Keratinocyte (primary cell): ENCODE data around the gene CCND1. TPM values are rescaled to one million over a fixed set of nuclear protein-coding genes. Genes with fewer than 3 reads are reported as not detected.

Experiments used
- DNase-seq: peaks from one replicate; pipeline ENCODE4 v3.0.0-alpha.2; 2011; ENCODE audit warnings: low read depth, missing footprints, low spot score
- FAIRE-seq: peaks from 2 replicates; lab custom pipeline; 2011; peaks lifted over from hg19 to GRCh38; lab: Jason Lieb, UNC
- H2AFZ ChIP-seq: 2 replicates; pipeline ENCODE4 v1.6.0; 2012; ENCODE audit warnings: low read length, control low read depth, inconsistent platforms; ENCODE audit not compliant: control insufficient read depth
- H3K27ac ChIP-seq: 2 replicates; pipeline ENCODE4 v1.5.1; 2011; ENCODE audit warnings: low read length; ENCODE audit not compliant: control insufficient read depth, insufficient read depth
- H3K27me3 ChIP-seq: 3 replicates; pipeline ENCODE4 v1.6.0; 2011; ENCODE audit warnings: low read length; ENCODE audit not compliant: control insufficient read depth, insufficient read depth; ENCODE audit errors: extremely low read depth
- H3K36me3 ChIP-seq, 2 experiments: 2 replicates in 1 of 2; 3 replicates in 1 of 2; pipeline ENCODE4 v1.5.1; 2011; ENCODE audit warnings: low read length in 2 of 2, mild to moderate bottlenecking in 1 of 2; ENCODE audit not compliant: control insufficient read depth in 2 of 2, insufficient read depth in 2 of 2; ENCODE audit errors: extremely low read depth in 1 of 2
- H3K4me1 ChIP-seq: 3 replicates; pipeline ENCODE4 v1.5.1; 2011; ENCODE audit warnings: low read length; ENCODE audit not compliant: control insufficient read depth, insufficient read depth; ENCODE audit errors: extremely low read depth
- H3K4me2 ChIP-seq: 3 replicates; pipeline ENCODE4 v1.6.0; 2011; ENCODE audit warnings: low read depth, low read length; ENCODE audit not compliant: control insufficient read depth, insufficient read depth; ENCODE audit errors: extremely low read depth
- H3K4me3 ChIP-seq, 3 experiments: fragments of 200-600 bp in 1 of 3; sonication (generic) in 1 of 3; 2 replicates in 2 of 3; 3 replicates in 1 of 3; pipeline ENCODE4 v1.5.1; 2011 to 2016; ENCODE audit warnings: low read length in 3 of 3, mild to moderate bottlenecking in 3 of 3, control low read depth in 2 of 3, inconsistent platforms in 1 of 3, low read depth in 1 of 3, mixed read lengths in 1 of 3, mixed run types in 1 of 3, moderate library complexity in 1 of 3; ENCODE audit not compliant: control insufficient read depth in 2 of 3, insufficient read depth in 2 of 3; ENCODE audit errors: extremely low read depth in 1 of 3
- H3K79me2 ChIP-seq: 2 replicates; pipeline ENCODE4 v1.6.0; 2012; ENCODE audit warnings: low read length; ENCODE audit not compliant: control insufficient read depth, insufficient read depth
- H3K9ac ChIP-seq: 3 replicates; pipeline ENCODE4 v1.6.0; 2011; ENCODE audit warnings: low read length; ENCODE audit not compliant: control insufficient read depth, insufficient read depth; ENCODE audit errors: extremely low read depth
- H3K9me1 ChIP-seq: 3 replicates; pipeline ENCODE4 v1.6.0; 2011; ENCODE audit warnings: low read length; ENCODE audit not compliant: control insufficient read depth, insufficient read depth; ENCODE audit errors: extremely low read depth
- H3K9me3 ChIP-seq: 2 replicates; pipeline ENCODE4 v1.5.1; 2012; ENCODE audit warnings: low read depth, low read length; ENCODE audit not compliant: control insufficient read depth
- H4K20me1 ChIP-seq: 3 replicates; pipeline ENCODE4 v1.6.0; 2011; ENCODE audit warnings: low read length; ENCODE audit not compliant: control insufficient read depth, insufficient read depth; ENCODE audit errors: extremely low read depth
- CTCF ChIP-seq, 3 experiments: IDR thresholded peaks in 1 of 3; conservative IDR thresholded peaks in 1 of 3; optimal IDR thresholded peaks in 1 of 3; 2 replicates in 2 of 3; 3 replicates in 1 of 3; pipeline versions ENCODE3 to v1.5.1; 2011; ENCODE audit warnings: low read length in 3 of 3, mild to moderate bottlenecking in 3 of 3, moderate library complexity in 2 of 3, control low read depth in 1 of 3, inconsistent platforms in 1 of 3; ENCODE audit not compliant: insufficient read depth in 2 of 3; ENCODE audit errors: extremely low read depth in 1 of 3
- EZH2 ChIP-seq: IDR thresholded peaks from one replicate; pipeline ENCODE4 v1.6.1; 2012; ENCODE audit warnings: inconsistent platforms, mild to moderate bottlenecking, low read length, moderate library complexity
- dilution Hi-C: fragments of 300-500 bp; cut with MboI; formaldehyde crosslinking; loops from one replicate; pipeline ENCODE4 v1.7.0; 2020; ENCODE audit warnings: low sequenced_read_pairs; ENCODE audit not compliant: extremely low pct_ligation_motif_present
- polyA plus RNA-seq, 5 experiments: library from polyadenylated mRNA; depleted of rRNA in 3 of 5; stranded (reverse) in 3 of 5; stranded (forward) in 1 of 5; unstranded in 1 of 5; fragments of >200 nt; gene quantifications; 1 replicate in 1 of 5; 2 replicates in 3 of 5; 3 replicates in 1 of 5; pipeline versions ENCODE4 v1.2.1 to v1.2.3, GENCODE V29; 2011 to 2012; ENCODE audit warnings: missing spikeins in 2 of 5, low read depth in 1 of 5, low replicate concordance in 1 of 5

CCND1 gene
- polyA plus RNA-seq, 1 donor (not counting 4 experiments of a cell fraction or from before 2014, with no cell fraction given) = 124 TPM

DNA sequence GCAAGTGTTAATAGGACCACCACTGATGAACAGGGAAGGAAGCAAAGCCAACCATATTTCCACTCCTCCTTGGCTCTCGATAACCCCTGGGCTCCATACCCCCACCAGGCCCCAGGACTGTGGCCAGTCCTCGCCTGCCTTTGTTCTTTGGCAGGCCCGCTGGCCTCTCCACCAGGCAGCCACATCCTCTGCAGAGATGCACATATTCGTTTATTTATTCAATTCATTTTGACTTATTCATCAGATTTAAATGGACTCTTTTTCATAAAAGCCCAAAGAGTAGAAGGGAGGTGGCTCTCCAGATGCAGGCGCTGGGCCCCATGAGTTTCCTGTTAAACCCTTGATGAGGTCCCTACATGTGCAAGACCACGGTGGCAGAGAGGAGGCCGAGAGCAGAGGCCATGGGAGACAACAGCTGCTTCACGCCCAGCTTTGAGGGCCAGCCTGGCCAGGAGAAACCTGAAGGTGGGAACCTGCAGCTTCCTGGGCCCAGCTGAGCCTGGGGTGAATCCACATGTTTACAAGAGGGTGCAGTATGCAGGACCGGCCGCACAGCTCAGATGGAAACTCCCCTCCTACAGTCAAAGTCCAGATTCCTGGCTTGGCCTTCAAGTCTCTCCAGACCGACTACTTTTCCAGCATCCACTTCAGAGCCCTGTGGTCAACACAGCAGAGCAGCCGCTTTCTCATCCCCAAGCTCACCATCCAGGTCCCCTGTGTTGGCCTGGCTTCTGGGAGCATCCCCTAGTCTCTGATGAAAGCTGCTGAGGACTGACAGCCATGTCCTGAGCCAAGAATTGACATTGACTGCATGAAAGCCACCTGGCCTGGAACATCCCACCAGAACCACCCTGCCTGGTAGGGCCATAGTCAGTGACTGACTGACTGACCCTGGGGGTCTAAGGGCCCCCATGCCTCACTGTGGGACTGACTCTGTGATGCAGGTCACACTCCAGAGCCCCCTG, 39.7 kb upstream of the CCND1 start:
- Histone ChIP-seq H3K9ac (no peak overlapping the region), H3K36me3 (no peaks in the 10 kb centered on the region), H3K27ac (no peak overlapping the region), H4K20me1 (no peaks in the 10 kb centered on the region), H3K4me3 (no peak overlapping the region), H3K9me1 (no peaks in the 10 kb centered on the region), H3K4me2 (no peak overlapping the region), H2AFZ (no peak overlapping the region), H3K9me3 (no peaks in the 10 kb centered on the region), H3K27me3 (peaks cover 9% of the 10 kb centered on the region), H3K79me2 (no peaks in the 10 kb centered on the region), H3K4me1 (peaks cover 6% of the 10 kb centered on the region)
- DNase-seq (no peak), FAIRE-seq (no peak)
- dilution Hi-C loops = no loop called here
- no peak for TF ChIP-seq EZH2
- TF ChIP-seq CTCF (optimal IDR thresholded peaks at IDR 0.05 in 1 of 3, IDR thresholded peaks at IDR 0.05 in 1 of 3, conservative IDR thresholded peaks at IDR 0.05 in 1 of 3; ENCODE audit: extremely low read depth in 1 of 3, insufficient read depth in 2 of 3, low read length in 3 of 3) = no peak

- H3K4me1 ChIP-seq = peaks cover 6% of the 10 kb centered on the region
- H2AFZ ChIP-seq = no peak overlapping the region
- peaks cover 15% of the 10 kb centered on the region for H3K27me3 ChIP-seq
- H3K79me2 ChIP-seq = no peaks in the 10 kb centered on the region
- H3K36me3 ChIP-seq = no peaks in the 10 kb centered on the region
- no peaks in the 10 kb centered on the region for H3K9me1 ChIP-seq
- H3K4me2 ChIP-seq = no peak overlapping the region
- no peak overlapping the region for H3K4me3 ChIP-seq
- no peak overlapping the region for H3K9ac ChIP-seq
- FAIRE-seq = no peak
- DNase-seq = no peak
- TF ChIP-seq EZH2 (no peak), CTCF (optimal IDR thresholded peaks at IDR 0.05 in 1 of 3, IDR thresholded peaks at IDR 0.05 in 1 of 3, conservative IDR thresholded peaks at IDR 0.05 in 1 of 3; ENCODE audit: extremely low read depth in 1 of 3, insufficient read depth in 2 of 3, low read length in 3 of 3) (no peak)
- dilution Hi-C loops = no loop called here
- no peak overlapping the region for H3K27ac ChIP-seq
- no peaks in the 10 kb centered on the region for H3K9me3 ChIP-seq
- H4K20me1 ChIP-seq = no peaks in the 10 kb centered on the region
Measured at GRCh38 chr11:69603111-69603836, 37.7 kb upstream of the CCND1 start.
